ENCODE measurements around the gene BCR. TPM values are rescaled to one million over a fixed set of nuclear protein-coding genes. Genes with fewer than 3 reads are reported as not detected.
A peak's percentile ranks its signal among the peaks of the same experiment; 100 is the strongest.

BCR gene
- total and polyA plus RNA-seq, 2 experiments from 2014 or later = 38.8 to 42.2 TPM

- Histone ChIP-seq H4K20me1 (ENCODE audit: insufficient read depth, poor library complexity, severe bottlenecking) (no peaks in the 10 kb centered on the region), H3K9me2 (replicated peaks; ENCODE audit: insufficient read depth) (no peaks in the 10 kb centered on the region), H3K4me1 (ENCODE audit: insufficient read depth) (peaks cover 21% of the 10 kb centered on the region), H2AFZ (peak overlapping the region; percentile 39), H3K27ac (peak overlapping the region; percentile 36), H3K9me3 (ENCODE audit: low read depth) (no peaks in the 10 kb centered on the region), H3K79me2 (no peaks in the 10 kb centered on the region), H3K4me3 (peak overlapping the region; percentile 9), H3K27me3 (no peaks in the 10 kb centered on the region), H3K36me3 (replicated peaks; ENCODE audit: insufficient read depth, low read depth) (no peaks in the 10 kb centered on the region), H3K4me2 (peak overlapping the region; percentile 80)
- DNase-seq (ENCODE audit: low spot score) = no peak
- no peak for TF ChIP-seq EZH2phosphoT487 (IDR thresholded peaks at IDR 0.05; ENCODE audit: low read depth, severe bottlenecking, unreplicated experiment)
- 78% methylated on average over 2 of the region's 2 CpGs for WGBS (ENCODE audit: low lambda C conversion rate, missing lambda C conversion rate)
Measured at GRCh38 chr22:23145878-23146470, 34.3 kb upstream of the BCR start.

GRCh38 chr22:23146478-23147205 is 33.7 kb upstream of the BCR start:
- H3K4me1 ChIP-seq (ENCODE audit: insufficient read depth) = peaks cover 21% of the 10 kb centered on the region
- no peaks in the 10 kb centered on the region for H4K20me1 ChIP-seq (ENCODE audit: insufficient read depth, poor library complexity, severe bottlenecking)
- H3K4me3 ChIP-seq = no peak overlapping the region
- H3K79me2 ChIP-seq = no peaks in the 10 kb centered on the region
- no peak overlapping the region for H2AFZ ChIP-seq
- peak overlapping the region; percentile 80 for H3K4me2 ChIP-seq
- H3K9me3 ChIP-seq (ENCODE audit: low read depth) = no peaks in the 10 kb centered on the region
- H3K27ac ChIP-seq = no peak overlapping the region
- 82% methylated on average over 8 of the region's 8 CpGs for WGBS (ENCODE audit: low lambda C conversion rate, missing lambda C conversion rate)
- H3K27me3 ChIP-seq = no peaks in the 10 kb centered on the region
- no peak for DNase-seq (ENCODE audit: low spot score)
- TF ChIP-seq EZH2 (IDR thresholded peaks at IDR 0.05; ENCODE audit: borderline replicate concordance) = no peak
- no peak for TF ChIP-seq EZH2phosphoT487 (IDR thresholded peaks at IDR 0.05; ENCODE audit: low read depth, severe bottlenecking, unreplicated experiment)
- no peak for TF ChIP-seq CTCF (IDR thresholded peaks at IDR 0.05; ENCODE audit: poor library complexity)
- no peaks in the 10 kb centered on the region for H3K36me3 ChIP-seq (replicated peaks; ENCODE audit: insufficient read depth, low read depth)
- no peaks in the 10 kb centered on the region for H3K9me2 ChIP-seq (replicated peaks; ENCODE audit: insufficient read depth)

GRCh38 chr22:23147617-23148387 is 32.5 kb upstream of the BCR start:
- Histone ChIP-seq H3K27ac (no peak overlapping the region), H3K9me3 (ENCODE audit: low read depth) (no peaks in the 10 kb centered on the region), H3K4me1 (ENCODE audit: insufficient read depth) (peaks cover 15% of the 10 kb centered on the region), H3K9me2 (replicated peaks; ENCODE audit: insufficient read depth) (no peaks in the 10 kb centered on the region), H2AFZ (no peak overlapping the region), H3K4me3 (no peak overlapping the region), H3K36me3 (replicated peaks; ENCODE audit: insufficient read depth, low read depth) (no peaks in the 10 kb centered on the region), H3K27me3 (no peaks in the 10 kb centered on the region), H4K20me1 (ENCODE audit: insufficient read depth, poor library complexity, severe bottlenecking) (no peaks in the 10 kb centered on the region), H3K4me2 (no peak overlapping the region), H3K79me2 (no peaks in the 10 kb centered on the region)
- 29% methylated on average over 6 of the region's 6 CpGs for whole genome bisulfite sequencing (ENCODE audit: low lambda C conversion rate, missing lambda C conversion rate)
- TF ChIP-seq EZH2phosphoT487 (IDR thresholded peaks at IDR 0.05; ENCODE audit: low read depth, severe bottlenecking, unreplicated experiment) = no peak
- no peak for TF ChIP-seq EZH2 (IDR thresholded peaks at IDR 0.05; ENCODE audit: borderline replicate concordance)
- no peak for TF ChIP-seq CTCF (IDR thresholded peaks at IDR 0.05; ENCODE audit: poor library complexity)
- peak; percentile 61 for DNase-seq (ENCODE audit: low spot score)

All from hepatocyte (in vitro differentiated cells).